HCEC 1CT (cell line): Measurements from ENCODE around the gene TGFB1.
"Not testable (repeated sequence)": the region's sequence is repeated elsewhere in the genome, so short reads cannot be mapped to it uniquely, and the experiment has no call there.

Experiments used
- DNase-seq: peaks from one replicate; pipeline ENCODE4 v3.0.0-alpha.2; 2017

Gene TGFB1

GRCh38 chr19:41353466-41354342 is at the start of gene TGFB1:
Gene TGFB1 (minus strand): TSS chr19:41353922. CDS start chr19:41353044, 878 bp downstream.
- DNase-seq = peak; percentile 84

- DNase-seq = no peak
Observed at GRCh38 chr19:41402010-41402409, 48.3 kb upstream of the TGFB1 start.

GRCh38 chr19:41401483-41401882 is 47.8 kb upstream of the TGFB1 start:
- no peak for DNase-seq

- DNase-seq = no peak
Observed at GRCh38 chr19:41399525-41399924, 45.8 kb upstream of the TGFB1 start.

- no peak for DNase-seq
Observed at GRCh38 chr19:41399091-41399490, 45.4 kb upstream of the TGFB1 start.

- DNase-seq = no peak
Observed at GRCh38 chr19:41398598-41398997, 44.9 kb upstream of the TGFB1 start.

- DNase-seq = no peak
Observed at GRCh38 chr19:41398050-41398418, 44.3 kb upstream of the TGFB1 start.

- peak; percentile 100 for DNase-seq
Observed at GRCh38 chr19:41397086-41398049, 43.6 kb upstream of the TGFB1 start, which contains the start of the genes BCKDHA and EXOSC5. Gene BCKDHA (plus strand): TSS chr19:41397818. CDS start chr19:41397828, 10 bp downstream. Gene EXOSC5 (minus strand): TSS chr19:41397359. CDS start chr19:41397328, 31 bp downstream.

GRCh38 chr19:41395355-41395754 is 41.6 kb upstream of the TGFB1 start:
- no peak for DNase-seq

- DNase-seq = no peak
Observed at GRCh38 chr19:41392775-41393174, 39.1 kb upstream of the TGFB1 start.

GRCh38 chr19:41391618-41392017 is 37.9 kb upstream of the TGFB1 start:
- DNase-seq = no peak

GRCh38 chr19:41386442-41386841 is 32.7 kb upstream of the TGFB1 start:
- no peak for DNase-seq

GRCh38 chr19:41384351-41384750 is 30.6 kb upstream of the TGFB1 start:
- DNase-seq = no peak

GRCh38 chr19:41381536-41381935 is 27.8 kb upstream of the TGFB1 start:
- DNase-seq = not testable (repeated sequence)

- no peak for DNase-seq
Observed at GRCh38 chr19:41377977-41378709, 24.4 kb upstream of the TGFB1 start.

- no peak for DNase-seq
Observed at GRCh38 chr19:41376998-41377365, 23.3 kb upstream of the TGFB1 start.

- DNase-seq = no peak
Observed at GRCh38 chr19:41376241-41376997, 22.7 kb upstream of the TGFB1 start, which contains the start of gene TMEM91. Gene TMEM91 (plus strand): TSS chr19:41376533. CDS start chr19:41378310, 1,777 bp downstream.

- peak; percentile 85 for DNase-seq
Observed at GRCh38 chr19:41373993-41374392, 20.3 kb upstream of the TGFB1 start.

GRCh38 chr19:41372501-41372900 is 18.8 kb upstream of the TGFB1 start:
- no peak for DNase-seq

- DNase-seq = no peak
Observed at GRCh38 chr19:41371541-41371940, 17.8 kb upstream of the TGFB1 start.

- DNase-seq = not testable (repeated sequence)
Observed at GRCh38 chr19:41371119-41371518, 17.4 kb upstream of the TGFB1 start.

- DNase-seq = no peak
Observed at GRCh38 chr19:41369769-41370168, 16.0 kb upstream of the TGFB1 start.
